Lung (tissue), 12 donors: ENCODE data around the gene CHST9. TPM values are rescaled to one million over a fixed set of nuclear protein-coding genes. Genes with fewer than 3 reads are reported as not detected.

Experiments
- ATAC-seq: fragments of 200-7000 bp; cut with Tn5 transposase; one replicate; pipeline ENCODE4 v1.9.1; 2020; ENCODE audit warnings: moderate number of reproducible peaks; ENCODE audit not compliant: insufficient read depth, low FRiP score
- DNase-seq, 3 donors: peaks; one replicate each; pipeline ENCODE4 v3.0.0-alpha.2; 2013 to 2017
- H3K27ac ChIP-seq, 2 donors: one replicate each; pipeline ENCODE4 v1.5.1; 2013; ENCODE audit warnings: mild to moderate bottlenecking in 2 of 2, moderate library complexity in 2 of 2, control low read depth in 1 of 2, inconsistent platforms in 1 of 2, low read depth in 1 of 2, low read length in 1 of 2
- H3K27me3 ChIP-seq, 3 donors: one replicate each; pipeline ENCODE4 v1.5.1; 2013; ENCODE audit warnings: low read length in 2 of 3; ENCODE audit not compliant: control insufficient read depth in 3 of 3, insufficient read depth in 3 of 3
- H3K36me3 ChIP-seq, 4 donors: one replicate each; pipeline ENCODE4 v1.5.1; 2013; ENCODE audit warnings: low read length in 4 of 4, mild to moderate bottlenecking in 1 of 4, moderate library complexity in 1 of 4; ENCODE audit not compliant: control insufficient read depth in 4 of 4, insufficient read depth in 4 of 4
- H3K4me1 ChIP-seq, 5 donors: one replicate each; pipeline ENCODE4 v1.5.1; 2013; ENCODE audit warnings: low read length in 5 of 5, mild to moderate bottlenecking in 2 of 5, moderate library complexity in 1 of 5; ENCODE audit not compliant: control insufficient read depth in 5 of 5, insufficient read depth in 5 of 5
- H3K4me3 ChIP-seq: one replicate; pipeline ENCODE4 v1.5.1; 2013; ENCODE audit warnings: mild to moderate bottlenecking, control low read depth, moderate library complexity
- H3K9ac ChIP-seq, 2 donors: one replicate each; pipeline ENCODE4 v1.5.1; 2013; ENCODE audit warnings: low read length in 2 of 2, control low read depth in 1 of 2; ENCODE audit not compliant: insufficient read depth in 1 of 2
- H3K9me3 ChIP-seq, 4 donors: one replicate each; pipeline ENCODE4 v1.5.1; 2013; ENCODE audit warnings: low read length in 3 of 4, mild to moderate bottlenecking in 1 of 4, moderate library complexity in 1 of 4; ENCODE audit not compliant: control insufficient read depth in 4 of 4, insufficient read depth in 3 of 4
- WGBS, 2 donors: extraction: QIAGEN DNeasy Blood & Tissue Kit; methylation state at CpG; one replicate each; pipeline ENCODE4 v1.1.7; 2013; 5-methylcytosine and 5-hydroxymethylcytosine counted together
- polyA plus RNA-seq, 2 donors: library from polyadenylated mRNA; stranded (reverse); fragments of 200-250 nt; gene quantifications; one replicate each; pipeline ENCODE4 v1.2.1, GENCODE V29; 2013
- total RNA-seq, 2 donors: library from RNA; depleted of rRNA in 1 of 2; stranded (reverse); fragments of >200 nt in 1 of 2; gene quantifications; one replicate each; pipeline ENCODE4 v1.2.1, GENCODE V29; 2014 to 2021
- TF ChIP-seq, protein P1 (sequence below): IDR thresholded peaks from 2 replicates; pipeline ENCODE4 v1.5.1; 2012; ENCODE audit warnings: mild to moderate bottlenecking; ENCODE audit errors: control extremely low read depth, extremely low read depth
- donor health status: control.
- donor health status: control.
- donor health status: Bipolar disorder and iron deficiency.
- donor health status: healthy.
- donor health status: DM: yes; HTN: yes; CAD: no.

Gene CHST9
- total and polyA plus RNA-seq, 4 donors = 2.9 to 19.6 (median 9.8) TPM

- peaks cover 0 to 3% (median 0%) of the 10 kb centered on the region in 4 donors for H3K36me3 ChIP-seq
- 4% methylated on average over 40 of the region's 40 CpGs for WGBS, 2 donors
- TF ChIP-seq, protein P1, sequence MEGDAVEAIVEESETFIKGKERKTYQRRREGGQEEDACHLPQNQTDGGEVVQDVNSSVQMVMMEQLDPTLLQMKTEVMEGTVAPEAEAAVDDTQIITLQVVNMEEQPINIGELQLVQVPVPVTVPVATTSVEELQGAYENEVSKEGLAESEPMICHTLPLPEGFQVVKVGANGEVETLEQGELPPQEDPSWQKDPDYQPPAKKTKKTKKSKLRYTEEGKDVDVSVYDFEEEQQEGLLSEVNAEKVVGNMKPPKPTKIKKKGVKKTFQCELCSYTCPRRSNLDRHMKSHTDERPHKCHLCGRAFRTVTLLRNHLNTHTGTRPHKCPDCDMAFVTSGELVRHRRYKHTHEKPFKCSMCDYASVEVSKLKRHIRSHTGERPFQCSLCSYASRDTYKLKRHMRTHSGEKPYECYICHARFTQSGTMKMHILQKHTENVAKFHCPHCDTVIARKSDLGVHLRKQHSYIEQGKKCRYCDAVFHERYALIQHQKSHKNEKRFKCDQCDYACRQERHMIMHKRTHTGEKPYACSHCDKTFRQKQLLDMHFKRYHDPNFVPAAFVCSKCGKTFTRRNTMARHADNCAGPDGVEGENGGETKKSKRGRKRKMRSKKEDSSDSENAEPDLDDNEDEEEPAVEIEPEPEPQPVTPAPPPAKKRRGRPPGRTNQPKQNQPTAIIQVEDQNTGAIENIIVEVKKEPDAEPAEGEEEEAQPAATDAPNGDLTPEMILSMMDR = no peak
- H3K27me3 ChIP-seq = peaks cover 0 to 17% (median 14%) of the 10 kb centered on the region in 3 donors
- ATAC-seq (peak; percentile 75), DNase-seq (peak; percentile 58 to 79 (median 63))
- H3K4me3 ChIP-seq = peak overlapping the region; percentile 54
- no peak overlapping the region for H3K9ac ChIP-seq
- peaks cover 0 to 9% (median 3%) of the 10 kb centered on the region in 5 donors for H3K4me1 ChIP-seq
- peak overlapping the region in 1 of 2 donors; percentile 89 for H3K27ac ChIP-seq
- no peaks in the 10 kb centered on the region for H3K9me3 ChIP-seq
These were observed 321.8 kb downstream of the CHST9 start for GRCh38 chr18:26863122-26863879.

DNA sequence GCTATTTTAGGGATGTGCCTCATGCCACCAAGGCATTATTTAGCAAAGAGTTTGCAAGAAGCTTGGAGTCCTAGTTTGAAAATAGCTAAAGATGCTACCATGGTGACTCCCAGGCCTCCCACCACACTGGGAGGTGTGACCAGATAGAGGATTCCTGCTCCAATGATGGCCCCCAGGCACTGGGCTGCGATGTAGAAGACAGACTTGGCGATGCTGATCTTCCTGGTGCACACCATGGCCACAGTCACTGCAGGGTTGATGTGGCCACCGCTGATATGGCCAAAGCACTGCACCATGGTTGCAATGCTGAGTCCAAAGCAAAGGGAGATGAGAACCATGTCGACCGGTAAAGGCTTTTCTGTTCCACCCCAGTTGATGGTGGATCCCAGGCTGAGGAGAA lies 323.0 kb downstream of the CHST9 start:
- no peak for DNase-seq
- H3K27me3 ChIP-seq = peaks cover 0 to 17% (median 14%) of the 10 kb centered on the region in 3 donors
- peaks cover 0 to 3% (median 0%) of the 10 kb centered on the region in 4 donors for H3K36me3 ChIP-seq
- H3K4me3 ChIP-seq = no peak overlapping the region
- WGBS, 2 donors = 75 to 85% methylated on average over 5 of the region's 5 CpGs
- no peak for ATAC-seq
- no peak overlapping the region for H3K9ac ChIP-seq
- no peak overlapping the region for H3K27ac ChIP-seq
- no peaks in the 10 kb centered on the region for H3K9me3 ChIP-seq
- peaks cover 0 to 9% (median 3%) of the 10 kb centered on the region in 5 donors for H3K4me1 ChIP-seq
- TF ChIP-seq, protein P1 = no peak
